ENCODE measurements around the gene FLNC. TPM values are rescaled to one million over a fixed set of nuclear protein-coding genes. Genes with fewer than 3 reads are reported as not detected.

The FLNC gene
- total RNA-seq, 1 experiment from 2014 or later = 10.2 TPM

GRCh38 chr7:128800567-128800966, 29.6 kb upstream of the FLNC start:
- H3K36me3 ChIP-seq (ENCODE audit: control insufficient read depth, insufficient read depth, low read length) = no peaks in the 10 kb centered on the region
- CTCF ChIA-PET = no interaction called here
- POLR2A ChIA-PET = no interaction called here
- no peak overlapping the region for H3K4me3 ChIP-seq (ENCODE audit: low read depth in 2 of 2, low read length in 2 of 2)
- DNase-seq (ENCODE audit: low read depth, low spot score) = no peak
- H3K27me3 ChIP-seq (ENCODE audit: control insufficient read depth, insufficient read depth, low read length) = 0 out of 2 replicates have a peak, but pooled peaks cover 2% of the 10 kb centered on the region
- intact Hi-C loops (cut with micrococcal nuclease; ENCODE audit: unreplicated experiment) (no loop called here), in situ Hi-C loops (cut with HindIII; ENCODE audit: low pct_unique_long_range_greater_than_20kb, low sequenced_read_pairs) (no loop called here)
- no peaks in the 10 kb centered on the region for H3K4me1 ChIP-seq (ENCODE audit: control insufficient read depth, insufficient read depth, low read length)
- no peak for TF ChIP-seq REST (IDR thresholded peaks at IDR 0.05; ENCODE audit: insufficient read depth in 1 of 2, low read depth in 2 of 2, low read length in 1 of 2)
- TF ChIP-seq TCF7L2 (IDR thresholded peaks at IDR 0.05; ENCODE audit: low read depth, low read length) = no peak
- no peak for TF ChIP-seq SIN3A (IDR thresholded peaks at IDR 0.05; ENCODE audit: borderline replicate concordance, insufficient read depth, low read depth, low read length)
- TF ChIP-seq CTCF (IDR thresholded peaks at IDR 0.05) = no peak
- TF ChIP-seq POLR2AphosphoS5 (IDR thresholded peaks at IDR 0.05; ENCODE audit: low read depth, low read length) = no peak
- ATAC-seq = no peak
- H3K27ac ChIP-seq (ENCODE audit: low read length) = no peak overlapping the region
- no peaks in the 10 kb centered on the region for H3K9me3 ChIP-seq (ENCODE audit: control insufficient read depth, insufficient read depth, low read depth, low read length)
- BruUV-seq (replicated peaks) = no TSS peak

GRCh38 chr7:128801003-128801402, 29.2 kb upstream of the FLNC start:
- no TSS peak for BruUV-seq (replicated peaks)
- H3K27me3 ChIP-seq (ENCODE audit: control insufficient read depth, insufficient read depth, low read length) = peaks cover 2% of the 10 kb centered on the region; the same call in 1 of the 2 replicates
- intact Hi-C loops (cut with micrococcal nuclease; ENCODE audit: unreplicated experiment) = no loop called here
- ATAC-seq = no peak
- in situ Hi-C loops (cut with HindIII; ENCODE audit: low pct_unique_long_range_greater_than_20kb, low sequenced_read_pairs) = no loop called here
- no peaks in the 10 kb centered on the region for H3K4me1 ChIP-seq (ENCODE audit: control insufficient read depth, insufficient read depth, low read length)
- no peaks in the 10 kb centered on the region for H3K9me3 ChIP-seq (ENCODE audit: control insufficient read depth, insufficient read depth, low read depth, low read length)
- no peaks in the 10 kb centered on the region for H3K36me3 ChIP-seq (ENCODE audit: control insufficient read depth, insufficient read depth, low read length)
- CTCF ChIA-PET = no interaction called here
- no peak overlapping the region for H3K4me3 ChIP-seq (ENCODE audit: low read depth in 2 of 2, low read length in 2 of 2)
- H3K27ac ChIP-seq (ENCODE audit: low read length) = no peak overlapping the region
- POLR2A ChIA-PET = no interaction called here
- TF ChIP-seq SIN3A (IDR thresholded peaks at IDR 0.05; ENCODE audit: borderline replicate concordance, insufficient read depth, low read depth, low read length) (no peak), TCF7L2 (IDR thresholded peaks at IDR 0.05; ENCODE audit: low read depth, low read length) (no peak), POLR2AphosphoS5 (IDR thresholded peaks at IDR 0.05; ENCODE audit: low read depth, low read length) (no peak), CTCF (IDR thresholded peaks at IDR 0.05) (no peak), REST (IDR thresholded peaks at IDR 0.05; ENCODE audit: insufficient read depth in 1 of 2, low read depth in 2 of 2, low read length in 1 of 2) (no peak)
- DNase-seq (ENCODE audit: low read depth, low spot score) = no peak
